HEK293T (cell line): ENCODE measurements around the gene ATP8A1.

Experiments used
- CTCF ChIA-PET: fragments of 350-600 bp; formaldehyde crosslinking; extraction: SDS; loops from one replicate; lab custom pipeline; 2021; ENCODE audit warnings: antibody characterized with exemption, inconsistent platforms; lab: Yijun Ruan, JAX
- POLR2A ChIA-PET: fragments of 350-600 bp; formaldehyde crosslinking; extraction: SDS; loops from one replicate; lab custom pipeline; 2020; ENCODE audit warnings: antibody characterized with exemption, inconsistent platforms; lab: Yijun Ruan, JAX
- DNase-seq: peaks from one replicate; pipeline ENCODE4 v3.0.0; 2012; ENCODE audit warnings: mixed read lengths; ENCODE audit errors: extremely low spot score
- ARNT ChIP-seq: fragments of 450-650 bp; IDR thresholded peaks from 2 replicates; pipeline ENCODE4 v1.6.1; 2017; ENCODE audit warnings: mild to moderate bottlenecking
- BHLHE40 ChIP-seq: fragments of 450-650 bp; IDR thresholded peaks from 2 replicates; pipeline ENCODE4 v1.6.1; 2016; ENCODE audit warnings: mild to moderate bottlenecking, moderate library complexity, borderline replicate concordance
- CTBP1 ChIP-seq: fragments of 450-650 bp; IDR thresholded peaks from 2 replicates; pipeline ENCODE4 v1.6.1; 2016; ENCODE audit warnings: borderline replicate concordance
- ELF4 ChIP-seq: fragments of 450-650 bp; IDR thresholded peaks from 2 replicates; pipeline ENCODE4 v1.6.1; 2017; ENCODE audit warnings: antibody characterized with exemption
- FOXA1 ChIP-seq: fragments of 450-650 bp; IDR thresholded peaks from 2 replicates; pipeline ENCODE4 v1.6.1; 2016; ENCODE audit warnings: mild to moderate bottlenecking
- FOXK2 ChIP-seq: fragments of 450-650 bp; IDR thresholded peaks from 2 replicates; pipeline ENCODE4 v1.6.1; 2016; ENCODE audit warnings: mild to moderate bottlenecking
- FOXM1 ChIP-seq: fragments of 450-650 bp; IDR thresholded peaks from 2 replicates; pipeline ENCODE4 v1.6.1; 2017; ENCODE audit warnings: mild to moderate bottlenecking, borderline replicate concordance
- HDGF ChIP-seq: fragments of 450-650 bp; IDR thresholded peaks from 2 replicates; pipeline ENCODE4 v1.6.1; 2017; ENCODE audit warnings: antibody characterized with exemption, borderline replicate concordance
- L3MBTL2 ChIP-seq: fragments of 450-650 bp; conservative IDR thresholded peaks from 2 replicates; pipeline ENCODE4 v1.6.1; 2016; ENCODE audit warnings: mild to moderate bottlenecking
- LEF1 ChIP-seq: fragments of 450-650 bp; IDR thresholded peaks from 2 replicates; pipeline ENCODE4 v1.6.1; 2017; ENCODE audit warnings: mild to moderate bottlenecking, borderline replicate concordance
- NFRKB ChIP-seq: fragments of 450-650 bp; IDR thresholded peaks from 2 replicates; pipeline ENCODE4 v1.6.1; 2016; ENCODE audit warnings: mild to moderate bottlenecking, moderate library complexity
- SP1 ChIP-seq: fragments of 450-650 bp; IDR thresholded peaks from 2 replicates; pipeline ENCODE4 v1.6.1; 2017
- SUZ12 ChIP-seq: fragments of 450-650 bp; IDR thresholded peaks from 2 replicates; pipeline ENCODE4 v1.6.1; 2016; ENCODE audit warnings: mild to moderate bottlenecking
- TARDBP ChIP-seq: fragments of 450-650 bp; IDR thresholded peaks from 2 replicates; pipeline ENCODE4 v1.6.1; 2016
- ZNF384 ChIP-seq: fragments of 450-650 bp; IDR thresholded peaks from 2 replicates; pipeline ENCODE4 v1.6.1; 2016
- TF ChIP-seq, protein P1 (sequence below): fragments of 450-650 bp; IDR thresholded peaks from 2 replicates; pipeline ENCODE4 v1.6.1; 2016

ATP8A1 gene

DNA sequence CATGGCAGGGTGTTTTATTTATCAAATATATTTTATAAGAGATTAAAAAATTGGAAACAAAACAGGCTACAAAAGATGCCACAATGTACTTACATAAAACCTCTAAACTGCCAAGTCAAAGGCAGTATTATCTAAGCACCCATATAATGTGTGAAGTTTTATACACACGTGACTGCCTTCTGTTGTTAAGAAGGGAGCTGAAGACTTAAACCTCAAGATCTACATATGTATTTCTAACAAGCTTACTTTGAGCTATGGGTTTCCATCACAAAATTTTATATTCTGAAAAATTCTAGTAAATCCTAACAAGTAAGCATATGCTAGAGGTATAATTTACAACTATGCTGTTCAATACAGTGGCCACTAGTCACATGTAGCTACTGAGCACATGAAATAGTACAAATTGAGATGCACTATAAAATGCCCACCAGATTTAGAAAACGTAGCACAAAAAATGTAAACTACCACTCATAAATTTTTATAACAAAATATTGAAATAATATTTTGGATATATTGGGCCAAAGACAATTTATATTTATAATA, 9.8 kb downstream of the ATP8A1 start:
- no peak for DNase-seq
- CTCF ChIA-PET, result interaction anchor here (0.6 kb wide), 1 partner anchor 1407 kb away, joined by 3 read pairs; no protein-coding TSS in a partner anchor
- TF ChIP-seq FOXM1, result no peak
- no peak for TF ChIP-seq LEF1
- TF ChIP-seq SP1, result no peak
- TF ChIP-seq ZNF384, result no peak
- no peak for TF ChIP-seq ARNT
- TF ChIP-seq TARDBP, result no peak
- no peak for TF ChIP-seq CTBP1
- no peak for TF ChIP-seq SUZ12
- TF ChIP-seq BHLHE40, result no peak
- TF ChIP-seq FOXK2, result no peak
- no peak for TF ChIP-seq NFRKB
- no peak for TF ChIP-seq L3MBTL2
- TF ChIP-seq, protein P1, sequence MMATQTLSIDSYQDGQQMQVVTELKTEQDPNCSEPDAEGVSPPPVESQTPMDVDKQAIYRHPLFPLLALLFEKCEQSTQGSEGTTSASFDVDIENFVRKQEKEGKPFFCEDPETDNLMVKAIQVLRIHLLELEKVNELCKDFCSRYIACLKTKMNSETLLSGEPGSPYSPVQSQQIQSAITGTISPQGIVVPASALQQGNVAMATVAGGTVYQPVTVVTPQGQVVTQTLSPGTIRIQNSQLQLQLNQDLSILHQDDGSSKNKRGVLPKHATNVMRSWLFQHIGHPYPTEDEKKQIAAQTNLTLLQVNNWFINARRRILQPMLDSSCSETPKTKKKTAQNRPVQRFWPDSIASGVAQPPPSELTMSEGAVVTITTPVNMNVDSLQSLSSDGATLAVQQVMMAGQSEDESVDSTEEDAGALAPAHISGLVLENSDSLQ, result no peak
- TF ChIP-seq FOXA1, result no peak
- no peak for TF ChIP-seq ELF4
- TF ChIP-seq HDGF, result no peak
- POLR2A ChIA-PET, result interaction anchor here (0.8 to 1.5 kb wide), 2 partner anchors 9 to 10 kb away, joined by 4 to 6 read pairs; partner anchors contain the start of gene ATP8A1

DNA sequence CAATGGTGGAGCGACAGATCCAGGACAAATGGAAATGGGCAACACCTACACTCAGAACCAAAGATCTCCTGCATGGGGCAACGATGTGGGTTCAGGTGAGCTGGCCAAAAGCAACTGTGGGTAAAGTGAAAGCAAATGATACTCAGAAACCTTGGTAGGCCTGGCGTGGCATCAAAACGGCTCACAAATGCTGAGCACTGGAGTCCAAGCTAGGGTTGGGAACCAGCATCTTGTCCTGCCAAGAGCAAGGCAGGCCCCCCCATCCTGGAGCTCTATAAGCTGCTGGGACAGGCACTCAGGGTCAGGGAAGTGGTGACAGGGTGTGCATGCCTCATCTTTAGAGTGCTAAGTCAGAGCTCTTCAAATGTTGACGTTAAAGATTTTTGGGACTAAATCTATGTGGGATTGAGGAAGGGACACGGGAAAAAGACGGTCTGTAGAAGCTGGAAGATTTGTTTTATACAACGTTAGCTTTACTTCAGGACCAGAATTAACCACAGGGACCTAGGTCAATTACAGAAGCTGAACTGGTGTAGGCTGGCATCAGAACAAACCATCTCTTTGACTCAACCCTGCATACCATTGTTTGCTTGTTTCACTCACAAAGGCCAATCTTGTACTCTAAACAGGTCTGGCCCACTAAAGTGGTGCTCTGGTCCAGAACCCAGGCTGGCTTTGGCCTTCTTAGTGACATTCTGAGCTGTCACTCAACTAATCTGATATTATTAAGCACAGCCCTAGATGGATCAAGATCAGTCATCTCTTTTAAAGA, 10.7 kb downstream of the ATP8A1 start:
- DNase-seq, result no peak
- ChIA-PET CTCF (no interaction called here), POLR2A (interaction anchor here (1.1 kb wide), 1 partner anchor 11 kb away, joined by 3 read pairs; the partner anchor contains the start of gene ATP8A1)
- TF ChIP-seq FOXA1 (no peak), LEF1 (no peak), L3MBTL2 (no peak), FOXM1 (no peak), FOXK2 (no peak), SUZ12 (no peak), BHLHE40 (no peak), SP1 (no peak), CTBP1 (no peak), ARNT (no peak), ZNF384 (no peak), ELF4 (no peak), TARDBP (no peak), HDGF (no peak), NFRKB (no peak)
- TF ChIP-seq, protein P1, result no peak

DNA sequence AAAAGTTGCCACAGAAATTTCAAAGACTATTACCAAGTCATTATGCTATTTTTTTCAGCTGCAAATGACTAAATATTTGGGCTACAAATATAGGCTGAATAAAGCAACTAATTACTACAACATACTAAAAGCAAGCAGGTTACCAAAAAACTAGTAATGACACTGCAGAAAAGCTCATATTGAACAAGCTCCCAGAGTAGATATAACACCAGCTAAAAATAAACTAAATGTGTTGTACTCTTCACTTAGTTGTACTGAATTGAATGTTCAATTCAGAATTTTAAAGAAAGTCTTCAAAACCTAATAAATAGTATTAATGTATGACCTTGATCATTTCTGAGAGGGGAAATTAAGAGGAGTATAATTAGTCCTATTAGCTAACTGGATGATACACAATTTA, 12.0 kb downstream of the ATP8A1 start:
- CTCF ChIA-PET, result no interaction called here
- DNase-seq, result no peak
- TF ChIP-seq LEF1 (no peak), FOXA1 (no peak), ELF4 (no peak), HDGF (no peak), NFRKB (no peak), FOXM1 (no peak), BHLHE40 (no peak), SP1 (no peak), FOXK2 (no peak), ARNT (no peak), ZNF384 (no peak), CTBP1 (no peak), SUZ12 (no peak), TARDBP (no peak), L3MBTL2 (no peak)
- TF ChIP-seq, protein P1, result no peak
- POLR2A ChIA-PET, result no interaction called here

DNA sequence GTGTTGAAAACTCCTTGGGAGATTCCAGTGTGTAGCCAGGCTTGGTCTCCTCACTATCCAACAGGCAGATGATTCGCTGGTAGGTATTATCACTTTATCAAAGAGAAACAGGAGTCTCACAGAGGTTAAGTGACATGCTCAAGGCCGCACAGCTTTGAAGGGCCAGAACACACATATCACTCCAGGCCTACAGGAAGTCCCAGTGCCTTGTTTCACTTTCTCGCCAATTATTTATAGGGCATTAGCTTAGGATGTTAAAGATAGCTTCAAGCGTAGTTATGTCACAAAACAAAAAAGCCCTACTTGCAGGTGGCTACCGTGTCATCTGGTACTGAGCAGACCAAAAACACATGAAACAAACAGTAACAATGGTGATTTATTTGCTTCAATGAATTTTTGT, 13.2 kb downstream of the ATP8A1 start:
- ChIA-PET CTCF (no interaction called here), POLR2A (no interaction called here)
- no peak for TF ChIP-seq CTBP1
- no peak for TF ChIP-seq ZNF384
- no peak for TF ChIP-seq FOXM1
- TF ChIP-seq, protein P1, result no peak
- no peak for TF ChIP-seq ELF4
- TF ChIP-seq NFRKB, result no peak
- no peak for TF ChIP-seq SP1
- TF ChIP-seq FOXA1, result no peak
- no peak for TF ChIP-seq BHLHE40
- TF ChIP-seq SUZ12, result no peak
- TF ChIP-seq TARDBP, result no peak
- no peak for TF ChIP-seq FOXK2
- no peak for DNase-seq
